GM19099 (cell line): ENCODE results near the gene SLC35B1.

Source experiments
- POLR2A ChIP-seq: IDR thresholded peaks from 3 replicates; pipeline ENCODE4 v1.6.1; 2011; ENCODE audit warnings: low read depth; ENCODE audit not compliant: insufficient read length; ENCODE audit errors: extremely low read depth

Gene SLC35B1

DNA sequence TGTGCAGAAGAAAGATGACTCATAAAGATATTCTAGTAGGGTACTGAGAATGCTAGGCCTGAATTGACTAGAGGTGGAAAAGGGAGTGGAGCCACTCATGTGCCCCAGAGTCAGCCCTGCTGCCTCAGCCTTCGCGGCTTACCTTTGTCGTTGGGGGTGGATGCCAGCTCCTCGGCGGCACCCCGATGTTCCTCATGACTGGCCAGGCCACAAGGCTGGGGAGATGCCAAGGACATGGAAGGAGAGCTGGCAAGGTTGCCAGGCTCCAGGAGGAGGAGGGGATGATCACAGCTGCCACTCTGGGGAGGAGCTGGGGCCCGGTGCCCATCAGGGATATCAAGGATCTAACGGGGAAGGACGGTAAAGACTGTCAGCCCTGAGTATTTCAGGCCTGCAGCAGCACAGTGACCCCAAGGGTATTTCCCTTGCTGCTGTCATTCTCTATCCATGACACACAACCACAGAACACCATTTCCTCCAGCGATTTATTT lies 9.7 kb upstream of the SLC35B1 start:
- no peak for TF ChIP-seq POLR2A

DNA sequence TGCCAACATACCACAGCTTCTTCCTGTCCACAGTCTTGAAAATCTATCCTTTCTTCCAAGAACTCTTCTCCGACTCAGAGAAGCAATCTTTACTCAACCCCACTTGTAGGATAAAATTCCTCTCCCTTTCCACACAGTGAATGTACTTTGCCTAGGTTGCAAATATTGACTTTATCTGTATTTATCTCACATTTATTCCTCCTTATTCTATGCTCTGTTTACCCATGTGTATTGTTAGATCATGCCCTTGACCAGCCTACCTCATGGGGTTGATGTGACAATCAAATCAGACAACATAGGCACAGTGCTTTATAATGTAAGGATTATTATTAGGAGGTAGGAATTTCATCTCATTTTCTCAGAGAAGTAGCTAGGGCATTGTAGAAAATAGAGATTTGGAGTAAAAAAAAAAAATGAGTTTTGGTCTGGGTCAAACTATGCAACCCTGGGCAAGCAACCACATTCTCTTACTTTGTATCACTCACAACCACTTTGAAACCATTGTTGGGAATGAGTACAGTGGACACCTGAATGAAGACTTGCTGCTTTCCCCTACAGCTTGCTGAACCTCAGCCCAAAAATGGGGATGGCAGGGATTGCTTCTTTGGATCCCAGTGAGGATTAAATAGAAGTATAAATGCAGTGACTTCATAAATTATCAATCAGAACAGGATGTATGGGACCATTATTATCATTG lies 9.1 kb upstream of the SLC35B1 start:
- no peak for TF ChIP-seq POLR2A

DNA sequence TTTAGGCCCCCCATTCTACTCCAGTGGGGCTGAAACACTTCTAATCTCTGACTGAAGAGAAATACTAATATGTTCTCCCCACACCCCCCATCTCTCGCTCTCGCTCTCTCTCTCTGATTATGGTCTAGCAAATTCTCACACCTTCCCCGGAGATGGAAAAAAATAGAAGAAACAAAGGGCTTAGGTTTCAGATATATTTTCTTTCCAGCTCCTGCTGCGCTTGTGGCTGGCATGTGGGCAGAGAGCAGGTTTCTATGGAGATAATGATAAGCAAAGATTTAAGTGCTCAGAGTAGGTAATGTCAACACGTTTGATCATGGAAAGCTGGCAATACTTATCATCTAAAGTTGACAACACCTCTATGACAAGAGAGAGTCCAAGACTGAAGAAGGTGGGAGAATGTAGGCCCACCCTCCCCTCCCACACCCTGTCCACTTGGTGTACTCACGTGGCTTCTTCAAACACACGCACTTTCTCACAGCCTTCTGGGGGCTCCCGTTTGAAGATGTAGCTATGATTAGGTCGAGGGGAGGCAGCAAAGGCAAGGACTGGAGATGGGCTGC lies 8.0 kb upstream of the SLC35B1 start:
- no peak for TF ChIP-seq POLR2A

DNA sequence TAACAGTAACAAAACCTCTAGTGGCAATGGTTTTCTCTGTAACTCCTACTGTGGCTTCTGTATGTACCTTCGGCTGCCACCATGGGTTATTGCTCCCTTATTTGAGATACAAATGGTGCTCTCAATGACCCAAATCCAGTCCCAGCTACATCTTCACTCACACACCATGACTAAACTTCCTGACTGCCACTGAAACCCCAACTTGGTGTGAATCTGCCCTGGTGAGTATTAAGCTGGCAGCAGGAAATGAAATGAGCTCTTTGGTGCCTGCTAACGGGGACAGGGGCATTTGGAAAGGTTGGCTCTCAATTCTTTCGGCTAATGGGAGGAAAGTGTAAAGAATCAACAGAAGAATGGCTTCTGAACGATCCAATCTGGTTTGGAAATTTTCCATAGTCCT lies 7.5 kb upstream of the SLC35B1 start:
- TF ChIP-seq POLR2A: no peak

DNA sequence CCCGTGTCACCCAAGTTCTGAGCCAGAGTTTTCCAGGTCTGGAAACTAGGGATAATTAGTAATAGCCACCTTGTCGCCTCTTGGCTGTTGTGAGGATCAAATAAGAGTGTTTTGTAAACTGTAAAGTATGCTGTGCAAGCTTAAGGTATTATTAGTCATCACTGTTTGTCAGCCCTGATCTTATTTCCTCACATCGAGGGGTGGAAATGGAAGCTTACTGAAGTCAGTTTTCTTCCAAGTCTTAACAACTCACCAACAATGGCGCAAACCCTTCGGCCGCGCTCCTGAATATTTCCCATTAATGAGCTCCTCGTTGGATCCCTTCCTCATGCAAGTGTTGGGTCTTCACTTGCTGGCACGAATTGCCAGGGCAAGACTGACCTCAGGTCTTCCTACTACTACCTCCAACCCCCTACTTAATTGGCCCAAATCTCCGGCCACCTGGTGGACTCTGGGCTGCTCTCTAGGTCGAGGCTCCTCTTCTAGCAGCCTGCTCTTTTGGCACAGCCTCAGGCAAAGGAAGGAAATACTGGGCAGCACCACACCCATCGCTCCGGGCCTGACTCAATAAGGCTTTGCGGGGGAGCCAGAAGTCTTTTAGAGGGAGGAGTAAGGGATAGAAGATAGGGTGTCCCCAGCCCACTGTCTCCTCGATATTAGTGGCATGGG lies 885 bp upstream of the SLC35B1 start:
- no peak for TF ChIP-seq POLR2A

DNA sequence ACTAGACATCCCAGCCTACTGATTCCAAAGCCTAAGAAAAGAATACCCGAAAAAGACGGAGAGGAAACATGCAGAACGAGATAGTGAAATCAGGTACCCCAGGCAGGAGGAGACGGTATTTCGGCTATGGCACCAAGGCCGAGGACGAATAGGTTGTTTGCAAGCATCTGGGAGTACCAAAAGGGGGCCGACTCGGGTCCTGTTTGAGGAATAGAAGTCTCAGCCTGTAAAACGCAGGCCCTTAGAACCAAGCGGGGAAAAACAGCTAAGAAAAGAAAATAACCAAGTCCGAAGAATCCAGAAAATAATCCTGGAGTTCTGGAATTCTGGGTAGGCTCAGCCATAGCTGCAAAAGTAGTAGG lies 537 bp downstream of the SLC35B1 start:
- TF ChIP-seq POLR2A: no peak

DNA sequence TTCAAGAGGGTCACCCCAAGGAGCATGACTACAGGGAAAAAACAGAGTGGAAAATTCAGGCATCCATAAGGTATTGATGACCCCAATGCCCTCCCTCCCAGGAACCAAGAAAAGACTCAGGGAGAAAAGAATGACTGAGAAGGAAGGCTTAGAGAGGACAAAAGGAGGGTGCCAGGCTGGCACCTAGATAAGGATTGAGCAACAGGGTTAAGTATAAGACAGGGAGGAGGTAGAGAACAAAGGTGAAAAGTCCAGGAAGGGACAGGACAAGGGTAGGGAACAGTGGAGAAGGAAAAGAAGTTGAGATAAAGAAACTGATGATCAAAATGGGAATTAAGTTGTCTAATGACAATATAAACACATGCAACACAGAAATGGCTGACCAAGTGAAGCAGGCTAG lies 2.5 kb downstream of the SLC35B1 start:
- TF ChIP-seq POLR2A: no peak

DNA sequence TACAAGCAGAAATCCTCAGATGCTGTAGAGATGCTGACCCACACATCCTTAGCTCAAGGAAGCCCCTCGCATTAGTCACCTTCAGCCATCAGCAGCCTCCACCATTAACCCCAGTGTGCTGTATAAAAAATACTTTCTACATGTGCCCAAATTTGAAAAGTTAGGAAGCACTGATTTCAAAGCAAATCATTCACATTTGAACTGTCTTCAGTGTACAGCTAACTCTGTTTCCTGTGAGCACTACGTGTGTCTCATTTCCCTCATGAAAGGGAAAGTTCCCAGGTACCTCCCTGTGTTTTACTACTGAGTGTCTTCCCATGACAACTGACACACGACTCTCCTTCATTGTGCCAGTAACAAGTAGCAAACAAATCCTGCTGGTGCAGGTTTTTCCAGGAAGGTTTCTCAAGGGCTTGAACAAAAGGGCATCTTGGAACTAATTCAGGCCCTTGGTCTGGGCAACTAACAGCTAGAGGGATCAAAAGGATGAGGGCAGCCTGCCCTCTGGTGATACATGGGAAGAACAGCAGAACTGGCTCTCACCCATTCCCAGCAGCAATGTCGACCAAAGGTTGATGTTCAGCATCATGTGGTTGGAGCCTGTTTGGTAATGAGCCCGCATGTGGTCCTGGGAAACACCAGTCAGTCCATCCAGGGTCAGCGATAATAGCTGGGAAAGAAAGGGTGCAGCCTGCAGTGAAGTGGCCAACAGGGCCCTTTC lies 4.0 kb downstream of the SLC35B1 start:
- TF ChIP-seq POLR2A: no peak

DNA sequence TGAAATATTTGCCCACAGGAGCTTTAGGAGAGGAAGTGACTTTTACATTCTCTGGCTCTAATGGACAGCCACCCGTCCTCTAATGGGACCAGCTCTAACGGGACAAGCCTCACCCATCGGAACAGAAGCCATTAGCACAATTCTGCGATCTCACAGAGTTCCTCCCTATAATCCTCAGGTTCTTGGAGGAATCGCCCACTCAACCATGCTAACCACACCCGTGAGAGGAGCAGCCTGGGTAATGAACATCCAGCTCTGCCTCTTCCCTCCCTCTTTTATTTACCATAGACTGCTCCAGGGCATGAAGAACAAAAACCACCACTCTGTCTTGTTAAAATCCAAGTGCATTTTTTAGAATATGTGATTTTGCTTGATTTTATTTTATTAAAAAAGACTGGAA lies 6.8 kb downstream of the SLC35B1 start:
- no peak for TF ChIP-seq POLR2A

DNA sequence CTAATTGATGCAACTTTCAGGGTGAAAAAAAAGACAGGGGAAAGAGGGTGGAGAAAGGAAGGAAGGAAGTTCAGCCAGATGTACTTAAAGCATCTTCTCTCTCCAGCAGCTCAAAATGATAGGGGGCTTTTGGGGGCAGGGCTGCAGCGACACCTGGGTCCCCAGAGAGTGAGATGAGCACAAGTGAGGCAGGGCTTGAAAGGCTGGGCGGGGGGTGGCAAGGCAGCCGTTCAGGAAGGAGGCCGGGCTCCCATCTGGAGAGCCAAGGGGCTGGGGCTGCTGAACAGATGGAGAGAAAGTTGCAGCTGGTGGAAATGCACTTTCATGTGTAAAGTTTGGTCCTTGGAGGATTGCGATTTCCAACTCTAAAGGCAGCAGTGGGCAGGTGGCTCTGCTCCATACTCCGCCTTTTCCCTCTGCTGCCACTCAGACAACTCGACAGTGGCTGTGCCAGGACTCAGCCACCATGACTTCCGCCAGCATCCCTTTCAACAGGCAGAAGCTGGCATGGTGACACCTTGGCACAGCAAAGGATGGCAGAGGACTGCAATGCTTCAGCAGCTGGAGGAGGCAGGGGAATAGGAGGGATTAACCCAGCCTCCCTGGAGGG lies 7.7 kb downstream of the SLC35B1 start:
- TF ChIP-seq POLR2A: no peak

DNA sequence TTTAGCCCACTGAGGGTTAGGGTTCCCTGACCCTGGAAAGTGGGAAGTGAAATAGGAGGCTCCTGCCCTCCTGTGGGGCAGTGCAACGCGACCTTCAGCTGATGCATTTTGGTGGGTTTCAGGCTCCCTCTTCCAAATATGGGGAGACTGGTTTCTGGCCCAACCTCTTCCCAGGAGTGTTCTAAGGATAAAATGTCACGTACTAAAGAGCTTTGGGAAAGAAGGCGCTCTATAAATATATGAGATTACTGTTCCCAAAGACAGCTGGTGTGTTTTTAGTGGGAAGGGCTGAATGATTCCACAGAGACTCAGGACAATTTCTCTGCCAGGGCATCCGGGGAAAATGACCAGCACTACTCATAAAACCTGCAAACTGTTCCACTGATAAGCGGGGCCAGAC lies 9.8 kb downstream of the SLC35B1 start:
- TF ChIP-seq POLR2A: no peak

DNA sequence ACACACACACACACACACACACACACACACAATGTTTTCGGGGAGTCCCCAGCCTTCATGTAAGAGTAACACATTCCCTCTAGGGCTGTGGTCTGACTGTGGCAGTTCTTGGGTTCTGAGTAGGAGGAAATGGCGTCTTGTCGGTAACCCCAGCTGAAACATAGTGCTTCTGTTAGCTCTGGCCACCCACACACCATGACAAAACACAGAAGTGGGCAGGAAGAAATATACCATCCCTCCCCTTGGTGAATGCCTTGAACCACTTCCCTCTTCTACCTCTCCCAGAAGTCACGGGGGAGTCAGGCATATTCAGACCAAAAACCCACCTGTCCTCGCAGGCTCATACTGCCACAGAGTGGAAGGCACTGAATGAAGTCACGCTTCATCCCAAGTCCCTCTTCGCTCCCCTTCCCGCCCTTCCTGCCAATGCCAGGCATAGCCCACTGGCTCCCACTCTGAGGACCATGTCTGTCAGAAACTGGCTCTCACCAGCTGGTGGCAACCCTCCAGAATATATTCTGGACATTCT lies 11.5 kb downstream of the SLC35B1 start:
- TF ChIP-seq POLR2A: no peak

DNA sequence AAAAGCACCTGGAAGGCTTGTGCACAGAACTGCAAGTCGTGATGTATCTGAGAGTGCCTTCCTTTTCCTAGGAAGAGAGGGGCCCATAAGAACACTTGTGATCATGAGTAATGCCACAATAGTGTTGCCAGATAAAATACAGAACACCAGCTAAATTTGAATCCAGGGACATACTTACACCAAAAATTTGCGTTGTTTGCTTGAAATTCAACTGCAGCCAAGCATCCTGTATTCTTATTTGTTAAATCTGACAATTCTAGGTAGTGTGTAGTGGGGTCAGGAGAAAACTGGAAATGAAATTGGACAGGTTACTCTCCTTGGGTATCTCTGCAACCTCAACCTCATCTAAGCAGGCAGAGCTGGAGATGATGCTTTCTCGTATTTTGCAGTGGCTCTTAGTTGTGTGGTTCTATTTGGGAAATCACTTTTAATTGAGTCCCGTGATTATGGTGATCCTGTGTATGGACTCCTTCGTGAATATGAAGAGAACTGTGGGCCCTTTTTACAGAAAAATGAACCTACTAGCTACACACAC lies 12.0 kb downstream of the SLC35B1 start:
- no peak for TF ChIP-seq POLR2A

DNA sequence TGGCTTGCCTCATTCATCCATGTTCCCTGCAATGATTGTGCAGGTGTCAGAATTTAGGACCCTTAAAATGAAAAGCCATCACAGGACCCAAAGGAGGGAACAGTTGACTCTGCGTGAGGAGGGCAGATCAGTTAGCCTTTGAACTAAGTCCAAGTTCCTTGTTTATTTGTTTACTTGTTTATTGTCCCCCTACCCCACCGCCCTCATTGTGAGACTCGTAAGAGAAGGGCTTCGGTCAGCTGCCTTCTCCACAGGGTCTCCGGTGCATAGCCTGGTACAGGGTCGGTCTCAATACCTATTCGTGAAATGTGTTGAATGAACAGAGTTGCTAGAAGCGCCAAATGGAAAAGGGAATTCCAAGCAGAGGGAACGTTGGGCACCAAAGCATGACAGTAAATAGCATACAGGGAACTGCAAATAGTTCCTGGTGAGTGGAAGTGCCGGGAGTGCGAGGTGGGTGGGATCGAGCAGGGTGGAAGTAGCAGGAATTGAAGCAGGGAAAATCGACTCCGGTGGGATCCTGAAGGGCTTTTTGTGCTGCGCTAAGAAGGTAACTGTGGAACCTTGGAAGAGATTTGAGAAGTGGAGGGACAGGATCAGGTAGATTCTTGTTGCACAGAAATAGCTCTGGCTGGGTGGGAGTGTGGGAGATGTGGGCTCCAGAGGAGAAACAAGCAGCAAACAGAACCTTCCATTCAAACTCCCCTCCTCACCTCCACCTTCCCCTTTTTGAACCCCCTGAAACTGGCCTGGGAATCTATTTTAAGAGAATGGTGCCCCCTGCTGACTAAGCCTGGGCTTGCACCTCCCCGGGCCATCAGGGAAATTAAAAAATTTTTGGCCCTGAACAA lies 12.7 kb downstream of the SLC35B1 start:
- no peak for TF ChIP-seq POLR2A
